Forelimb muscle (tissue), 1 donor: Measurements from ENCODE around the gene RUNX1. TPM values are rescaled to one million over a fixed set of nuclear protein-coding genes. Genes with fewer than 3 reads are reported as not detected.

Experiments used
- DNase-seq: peaks from one replicate; pipeline ENCODE4 v3.0.0-alpha.2; 2013; ENCODE audit warnings: low read depth
- polyA plus RNA-seq: library from polyadenylated mRNA; unstranded; fragments of 120-200 nt; gene quantifications from one replicate; pipeline ENCODE4 v1.2.1, GENCODE V29; 2013; ENCODE audit not compliant: insufficient read length

Gene RUNX1
- polyA plus RNA-seq, 1 donor = 5.3 TPM

DNA sequence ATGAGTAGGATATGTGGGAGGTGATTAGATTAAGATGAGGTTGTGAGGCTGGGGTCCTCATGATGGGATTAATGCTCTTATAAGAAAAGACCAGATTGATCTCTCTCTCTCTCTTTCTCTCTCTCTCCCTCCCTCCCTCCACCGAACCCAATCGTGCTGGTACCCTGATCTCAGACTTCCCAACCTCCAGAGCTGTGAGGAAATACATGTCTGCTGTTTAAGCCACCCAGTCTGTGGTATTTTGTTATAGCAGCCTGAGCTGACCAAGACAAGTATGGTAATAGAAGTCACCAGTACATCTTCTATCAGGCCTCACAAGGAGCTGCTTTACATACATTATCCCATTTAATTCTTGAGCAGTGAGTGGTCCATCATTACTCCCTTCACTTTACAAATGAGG lies 149.8 kb downstream of the RUNX1 start:
- DNase-seq = no peak

DNA sequence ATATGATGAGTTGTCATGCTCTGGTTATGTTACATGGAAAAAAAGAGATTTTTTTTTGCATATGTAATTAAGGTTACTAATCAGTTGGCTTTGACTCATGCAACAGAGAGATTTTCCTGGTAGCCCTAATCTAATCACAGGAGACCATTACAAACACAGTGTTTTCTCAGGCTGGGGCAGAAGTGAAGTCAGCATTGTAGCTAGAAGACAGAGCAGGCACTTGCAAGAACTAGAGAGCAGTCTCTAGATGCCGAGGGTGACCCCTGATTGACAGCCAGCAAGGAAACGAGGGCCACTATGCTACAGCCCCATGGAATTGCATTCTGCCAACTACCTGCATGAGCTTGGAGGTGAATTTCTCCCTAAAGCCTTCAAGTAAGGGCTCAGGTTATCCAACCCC lies 151.3 kb downstream of the RUNX1 start:
- no peak for DNase-seq

- no peak for DNase-seq
Measured at GRCh38 chr21:34894401-34894800, 154.7 kb downstream of the RUNX1 start.

DNA sequence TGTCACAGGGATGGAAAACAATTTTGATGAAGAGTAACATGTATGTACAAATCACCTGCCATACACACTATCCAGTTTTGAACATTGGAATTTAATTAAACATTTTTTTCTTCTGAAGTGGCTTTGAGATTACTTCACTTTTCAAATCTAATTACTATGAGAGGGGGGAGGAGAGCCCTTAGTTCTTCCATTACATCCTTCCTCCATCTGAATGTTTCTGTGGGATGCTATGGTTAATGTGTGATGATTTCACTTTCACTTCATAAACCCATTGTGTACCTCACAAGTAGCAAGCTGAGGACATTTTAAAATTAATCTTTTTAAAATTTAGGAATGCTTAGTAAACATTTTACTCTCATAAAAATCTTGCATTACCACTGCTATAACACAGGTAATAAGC lies 156.9 kb downstream of the RUNX1 start:
- no peak for DNase-seq

- DNase-seq = no peak
Measured at GRCh38 chr21:34891613-34891943, 157.5 kb downstream of the RUNX1 start.

DNA sequence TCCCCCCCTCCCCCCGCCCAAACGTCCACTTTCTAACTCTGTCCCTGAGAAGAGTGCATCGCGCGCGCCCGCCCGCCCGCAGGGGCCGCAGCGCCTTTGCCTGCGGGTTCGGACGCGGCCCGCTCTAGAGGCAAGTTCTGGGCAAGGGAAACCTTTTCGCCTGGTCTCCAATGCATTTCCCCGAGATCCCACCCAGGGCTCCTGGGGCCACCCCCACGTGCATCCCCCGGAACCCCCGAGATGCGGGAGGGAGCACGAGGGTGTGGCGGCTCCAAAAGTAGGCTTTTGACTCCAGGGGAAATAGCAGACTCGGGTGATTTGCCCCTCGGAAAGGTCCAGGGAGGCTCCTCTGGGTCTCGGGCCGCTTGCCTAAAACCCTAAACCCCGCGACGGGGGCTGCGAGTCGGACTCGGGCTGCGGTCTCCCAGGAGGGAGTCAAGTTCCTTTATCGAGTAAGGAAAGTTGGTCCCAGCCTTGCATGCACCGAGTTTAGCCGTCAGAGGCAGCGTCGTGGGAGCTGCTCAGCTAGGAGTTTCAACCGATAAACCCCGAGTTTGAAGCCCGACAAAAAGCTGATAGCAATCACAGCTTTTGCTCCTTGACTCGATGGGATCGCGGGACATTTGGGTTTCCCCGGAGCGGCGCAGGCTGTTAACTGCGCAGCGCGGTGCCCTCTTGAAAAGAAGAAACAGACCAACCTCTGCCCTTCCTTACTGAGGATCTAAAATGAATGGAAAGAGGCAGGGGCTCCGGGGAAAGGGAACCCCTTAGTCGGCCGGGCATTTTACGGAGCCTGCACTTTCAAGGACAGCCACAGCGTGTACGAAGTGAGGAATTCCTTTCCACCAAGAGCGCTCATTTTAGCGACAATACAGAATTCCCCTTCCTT lies 158.1 kb downstream of the RUNX1 start:
- no peak for DNase-seq

DNA sequence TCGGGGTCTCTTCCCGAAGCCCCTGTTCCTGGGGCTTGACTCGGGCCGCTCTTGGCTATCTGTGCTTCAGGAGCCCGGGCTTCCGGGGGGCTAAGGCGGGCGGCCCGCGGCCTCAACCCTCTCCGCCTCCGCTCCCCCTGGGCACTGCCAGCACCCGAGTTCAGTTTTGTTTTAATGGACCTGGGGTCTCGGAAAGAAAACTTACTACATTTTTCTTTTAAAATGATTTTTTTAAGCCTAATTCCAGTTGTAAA lies 158.7 kb downstream of the RUNX1 start:
- no peak for DNase-seq

GRCh38 chr21:34889676-34890469 lies 159.2 kb downstream of the RUNX1 start:
- DNase-seq = no peak

- DNase-seq = no peak
Measured at GRCh38 chr21:34889320-34889675, 159.8 kb downstream of the RUNX1 start.

GRCh38 chr21:34888569-34889319 lies 160.4 kb downstream of the RUNX1 start:
- DNase-seq = peak; percentile 74

DNA sequence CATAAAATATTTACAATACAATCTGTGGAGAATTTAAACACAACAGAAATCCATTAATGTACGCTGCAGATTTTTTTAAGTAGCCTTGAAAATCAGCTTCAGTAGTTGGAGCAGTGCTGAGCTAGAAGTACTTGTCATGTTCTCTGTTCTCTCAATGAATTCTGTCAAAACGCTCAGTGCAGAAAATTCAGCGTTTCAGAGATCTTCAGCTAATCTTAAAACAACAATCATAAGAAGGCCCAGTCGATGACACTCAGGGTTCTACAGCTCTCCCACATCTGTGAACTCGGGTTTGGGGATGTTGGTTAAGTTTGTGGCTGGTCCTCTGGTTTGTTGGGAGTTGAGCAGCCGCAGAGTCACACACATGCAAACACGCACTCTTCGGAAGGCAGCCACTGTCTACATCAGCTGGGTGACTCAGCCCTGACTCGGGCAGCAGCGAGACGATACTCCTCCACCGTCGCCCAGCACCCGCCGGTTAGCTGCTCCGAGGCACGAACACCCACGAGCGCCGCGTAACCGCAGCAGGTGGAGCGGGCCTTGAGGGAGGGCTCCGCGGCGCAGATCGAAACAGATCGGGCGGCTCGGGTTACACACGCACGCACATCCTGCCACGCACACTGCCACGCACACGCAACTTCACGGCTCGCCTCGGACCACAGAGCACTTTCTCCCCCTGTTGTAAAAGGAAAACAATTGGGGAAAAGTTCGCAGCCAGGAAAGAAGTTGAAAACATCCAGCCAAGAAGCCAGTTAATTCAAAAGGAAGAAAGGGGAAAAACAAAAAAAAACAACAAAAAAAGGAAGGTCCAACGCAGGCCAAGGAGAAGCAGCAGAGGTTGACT lies 161.2 kb downstream of the RUNX1 start:
- no peak for DNase-seq

- DNase-seq = no peak
Measured at GRCh38 chr21:34887105-34887442, 162.0 kb downstream of the RUNX1 start.

- no peak for DNase-seq
Measured at GRCh38 chr21:34886240-34887104, 162.6 kb downstream of the RUNX1 start.

DNA sequence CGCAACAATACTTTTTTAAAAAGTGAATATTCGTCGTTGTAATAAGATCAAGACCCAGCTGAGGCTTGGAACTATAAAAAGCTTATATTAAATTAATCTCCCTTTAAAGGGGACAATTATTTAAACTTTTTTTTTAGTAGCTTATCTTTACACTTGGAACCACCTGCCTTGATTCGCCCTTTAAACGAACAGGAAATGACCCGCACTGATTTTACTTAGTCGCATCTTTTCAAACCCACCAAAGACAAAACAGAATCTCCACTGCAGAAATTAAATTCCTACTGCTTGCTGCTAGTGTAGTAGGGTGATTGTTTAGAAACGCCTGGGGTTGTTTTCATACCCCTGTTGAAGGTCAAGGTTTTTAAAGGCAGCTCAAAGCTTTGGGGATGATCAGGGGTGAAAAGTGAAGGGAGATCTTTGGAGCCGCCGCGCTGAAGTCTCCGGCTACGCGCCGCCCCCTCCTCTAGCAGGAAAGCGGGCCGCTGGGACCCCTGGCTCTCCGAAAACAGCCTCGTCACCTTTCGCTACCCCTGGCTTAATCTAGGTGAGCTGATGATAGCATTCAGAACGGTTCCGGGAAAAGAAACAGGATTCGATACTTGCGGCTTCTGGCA lies 163.4 kb downstream of the RUNX1 start:
- DNase-seq = no peak

DNA sequence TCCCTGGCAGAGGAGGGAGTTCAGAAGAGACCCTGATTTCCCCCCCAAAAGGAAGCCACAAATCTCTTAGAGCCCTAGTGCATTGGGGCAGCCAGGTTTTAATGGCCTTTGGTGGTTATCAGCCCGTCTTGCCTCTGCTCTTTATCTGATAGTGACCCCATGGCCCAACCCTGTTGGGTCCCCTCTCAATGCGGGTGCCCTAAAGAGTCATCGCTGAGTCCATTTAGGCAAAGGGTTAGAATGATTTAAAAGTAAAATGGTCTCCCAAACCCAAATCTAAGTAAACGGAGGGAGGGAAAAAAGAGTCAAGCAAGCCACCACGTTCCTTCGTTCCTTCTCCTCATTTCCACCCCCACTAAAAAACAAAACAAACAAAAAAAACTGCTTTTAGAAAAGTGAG lies 164.0 kb downstream of the RUNX1 start:
- DNase-seq = no peak

- DNase-seq = no peak
Measured at GRCh38 chr21:34884346-34884929, 164.7 kb downstream of the RUNX1 start.

GRCh38 chr21:34883491-34884271 lies 165.4 kb downstream of the RUNX1 start:
- no peak for DNase-seq

GRCh38 chr21:34882719-34883131 lies 166.4 kb downstream of the RUNX1 start:
- DNase-seq = no peak

GRCh38 chr21:34881839-34882371 lies 167.2 kb downstream of the RUNX1 start:
- no peak for DNase-seq
